A549 (cell line): ENCODE measurements around the gene KSR2. TPM values are rescaled to one million over a fixed set of nuclear protein-coding genes. Genes with fewer than 3 reads are reported as not detected.

Experiments
- ATAC-seq, 2 experiments: fragments of 200-7000 bp in 1 of 2; fragments of >200 bp in 1 of 2; cut with Nextera tagmentation in 1 of 2; cut with Tn5 transposase in 1 of 2; 3 replicates each; pipeline versions ENCODE4 v1.8.0 to v1.9.1; 2018 to 2020; ENCODE audit warnings: mild to moderate bottlenecking in 1 of 2, moderate library complexity in 1 of 2
- CTCF ChIA-PET: fragments of 300-600 bp; sonication (Branson Sonifier 250); formaldehyde crosslinking; extraction: SDS; loops from one replicate; lab custom pipeline; 2021; ENCODE audit warnings: antibody characterized with exemption, inconsistent platforms; lab: Yijun Ruan, JAX
- POLR2A ChIA-PET: fragments of 350-600 bp; formaldehyde crosslinking; extraction: SDS; loops from one replicate; lab custom pipeline; 2021; ENCODE audit warnings: antibody characterized with exemption, inconsistent platforms; lab: Yijun Ruan, JAX
- DNase-seq, 2 experiments: peaks; one replicate each; pipeline versions ENCODE4 v3.0.0 to v3.0.0-alpha.2; 2011 to 2016; ENCODE audit warnings: low read depth in 1 of 2, low spot score in 1 of 2
- FAIRE-seq: peaks from 2 replicates; lab custom pipeline; 2011; peaks lifted over from hg19 to GRCh38; lab: Jason Lieb, UNC
- H3K27ac ChIP-seq, 2 experiments: fragments of >200 bp; sonication (Bioruptor Twin); formaldehyde crosslinking; 3 replicates each; pipeline ENCODE4 v1.5.1; 2016 to 2017
- H3K4me1 ChIP-seq: fragments of >200 bp; sonication (Bioruptor Twin); formaldehyde crosslinking; 3 replicates; pipeline ENCODE4 v1.6.1; 2016
- H3K4me2 ChIP-seq: fragments of >200 bp; sonication (Bioruptor Twin); formaldehyde crosslinking; 3 replicates; pipeline ENCODE4 v1.6.1; 2016
- H3K4me3 ChIP-seq: fragments of >200 bp; sonication (Bioruptor Twin); formaldehyde crosslinking; 3 replicates; pipeline ENCODE4 v1.5.1; 2016
- H3K9me3 ChIP-seq: fragments of >200 bp; sonication (Bioruptor Twin); formaldehyde crosslinking; 3 replicates; pipeline ENCODE4 v1.6.1; 2016
- BHLHE40 ChIP-seq: IDR thresholded peaks from 2 replicates; pipeline ENCODE4 v1.6.1; 2012; ENCODE audit warnings: low read depth, low read length, inconsistent platforms
- CBX8 ChIP-seq: fragments of 200-600 bp; sonication (generic); IDR thresholded peaks from 2 replicates; pipeline ENCODE4 v1.6.1; 2016
- CEBPB ChIP-seq, 2 experiments: fragments of >200 bp in 1 of 2; sonication (Bioruptor Twin) in 1 of 2; formaldehyde crosslinking in 1 of 2; IDR thresholded peaks; 2 replicates each; pipeline ENCODE4 v1.6.1; 2012 to 2016
- CHD4 ChIP-seq: fragments of 200-600 bp; sonication (generic); IDR thresholded peaks from 2 replicates; pipeline ENCODE4 v1.6.1; 2016; ENCODE audit warnings: antibody characterized with exemption, mild to moderate bottlenecking, borderline replicate concordance
- EHF ChIP-seq: fragments of 250-450 bp; sonication (Bioruptor Pico); IDR thresholded peaks from 2 replicates; pipeline ENCODE4 v1.5.0; 2020; ENCODE audit warnings: mild to moderate bottlenecking
- FOXS1 ChIP-seq: fragments of 250-450 bp; sonication (Bioruptor Pico); IDR thresholded peaks from 2 replicates; pipeline ENCODE4 v1.5.0; 2020; ENCODE audit warnings: mild to moderate bottlenecking, moderate library complexity
- HDAC2 ChIP-seq: fragments of 200-600 bp; sonication (generic); IDR thresholded peaks from 2 replicates; pipeline ENCODE4 v1.6.1; 2016
- HEYL ChIP-seq: fragments of 250-450 bp; sonication (Bioruptor Pico); IDR thresholded peaks from 2 replicates; pipeline ENCODE4 v1.8.0; 2021; ENCODE audit warnings: mild to moderate bottlenecking, moderate library complexity
- HOXB13 ChIP-seq: fragments of 250-450 bp; sonication (Bioruptor Pico); IDR thresholded peaks from 2 replicates; pipeline ENCODE4 v1.5.0; 2020; ENCODE audit warnings: low read depth, mild to moderate bottlenecking, moderate library complexity
- JUN ChIP-seq, 2 experiments: fragments of >200 bp; sonication (Bioruptor Twin); formaldehyde crosslinking; IDR thresholded peaks; 2 replicates in 1 of 2; 3 replicates in 1 of 2; pipeline ENCODE4 v1.6.1; 2016 to 2017
- MAFK ChIP-seq: fragments of 450-650 bp; IDR thresholded peaks from 2 replicates; pipeline ENCODE4 v1.6.1; 2014; ENCODE audit not compliant: partially characterized antibody
- MAZ ChIP-seq: fragments of 150-350 bp; IDR thresholded peaks from 2 replicates; pipeline ENCODE4 v1.6.1; 2014; ENCODE audit warnings: antibody characterized with exemption, low read depth, low read length, borderline replicate concordance
- NFE2L2 ChIP-seq: fragments of 150-350 bp; conservative IDR thresholded peaks from 2 replicates; pipeline ENCODE4 v1.6.1; 2014; ENCODE audit warnings: low read length
- NR3C1 ChIP-seq: fragments of >200 bp; sonication (Bioruptor Twin); formaldehyde crosslinking; IDR thresholded peaks from 3 replicates; pipeline ENCODE4 v1.6.1; 2017
- PHF8 ChIP-seq: fragments of 200-600 bp; sonication (generic); IDR thresholded peaks from 2 replicates; pipeline ENCODE4 v1.6.1; 2016; ENCODE audit warnings: low read depth, mild to moderate bottlenecking, antibody characterized with exemption, moderate library complexity, borderline replicate concordance
- POLR2A ChIP-seq: IDR thresholded peaks from 2 replicates; pipeline ENCODE4 v1.6.1; 2012; ENCODE audit warnings: mild to moderate bottlenecking, low read length
- RCOR1 ChIP-seq: fragments of 150-350 bp; IDR thresholded peaks from 2 replicates; pipeline ENCODE4 v1.6.1; 2014; ENCODE audit warnings: antibody characterized with exemption, low read length, low read depth
- SMC3 ChIP-seq: fragments of >200 bp; sonication (Bioruptor Twin); formaldehyde crosslinking; IDR thresholded peaks from 3 replicates; pipeline ENCODE4 v1.6.1; 2018; ENCODE audit warnings: inconsistent platforms
- SREBF2 ChIP-seq: fragments of 450-650 bp; IDR thresholded peaks from 2 replicates; pipeline ENCODE4 v1.6.1; 2014; ENCODE audit warnings: mild to moderate bottlenecking, moderate library complexity
- TFCP2L1 ChIP-seq: fragments of 250-450 bp; sonication (Bioruptor Pico); IDR thresholded peaks from 2 replicates; pipeline ENCODE4 v1.5.0; 2021; ENCODE audit warnings: mild to moderate bottlenecking
- ZC3H11A ChIP-seq: fragments of 450-650 bp; IDR thresholded peaks from 2 replicates; pipeline ENCODE4 v1.6.1; 2014; ENCODE audit warnings: antibody characterized with exemption, mild to moderate bottlenecking
- ZFP36 ChIP-seq: fragments of 450-650 bp; IDR thresholded peaks from 2 replicates; pipeline ENCODE4 v1.6.1; 2014; ENCODE audit warnings: borderline replicate concordance; ENCODE audit not compliant: partially characterized antibody
- ZNF302 ChIP-seq: fragments of 250-450 bp; sonication (Bioruptor Pico); IDR thresholded peaks from 2 replicates; pipeline ENCODE4 v1.9.0; 2021; ENCODE audit warnings: inconsistent platforms, mild to moderate bottlenecking, moderate library complexity
- WGBS: methylation state at CpG from one replicate; pipeline ENCODE4 v1.1.6; 2017; ENCODE audit errors: missing lambda C conversion rate; 5-methylcytosine and 5-hydroxymethylcytosine counted together
- polyA plus RNA-seq, 4 experiments: library from polyadenylated mRNA; depleted of rRNA in 3 of 4; stranded (reverse); fragments of >200 nt; fragmentation: RNase III in 1 of 4; extraction: RNeasy Plus Mini Kit Qiagen cat#74134 plus additional on column Dnase treatment in 1 of 4; gene quantifications; 2 replicates in 3 of 4; 3 replicates in 1 of 4; pipeline ENCODE4 v1.2.3, GENCODE V29; 2011 to 2017
- TF ChIP-seq, protein P1 (sequence below): IDR thresholded peaks from 2 replicates; pipeline ENCODE4 v1.6.1; 2012
- TF ChIP-seq, protein P2 (sequence below): fragments of >200 bp; sonication (Bioruptor Twin); formaldehyde crosslinking; IDR thresholded peaks from 2 replicates; pipeline ENCODE4 v1.6.1; 2016
- TF ChIP-seq, protein P3 (sequence below): fragments of >200 bp; sonication (Bioruptor Twin); formaldehyde crosslinking; IDR thresholded peaks from 3 replicates; pipeline ENCODE4 v1.5.1; 2016

The KSR2 gene
- polyA plus RNA-seq, 2 of the 4 experiments (the other 2 are of a cell fraction) = 0.37 to 1.2 TPM

GRCh38 chr12:117533687-117534086 lies 435.1 kb downstream of the KSR2 start:
- no peak overlapping the region for H3K4me2 ChIP-seq
- FAIRE-seq (no peak), DNase-seq (no peak), ATAC-seq (no peak)
- peaks cover 4% of the 10 kb centered on the region; the same call in 1 of the 3 replicates for H3K9me3 ChIP-seq
- 19% methylated on average over 6 of the region's 6 CpGs for WGBS
- TF ChIP-seq, protein P1, sequence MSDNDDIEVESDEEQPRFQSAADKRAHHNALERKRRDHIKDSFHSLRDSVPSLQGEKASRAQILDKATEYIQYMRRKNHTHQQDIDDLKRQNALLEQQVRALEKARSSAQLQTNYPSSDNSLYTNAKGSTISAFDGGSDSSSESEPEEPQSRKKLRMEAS = no peak
- TF ChIP-seq CEBPB (IDR thresholded peaks at IDR 0.05) = no peak
- TF ChIP-seq POLR2A = no peak
- no peak for TF ChIP-seq TFCP2L1 (CRISPR knock-in tag)
- no peak for TF ChIP-seq ZFP36
- no peak for TF ChIP-seq HOXB13
- TF ChIP-seq SMC3 = no peak
- TF ChIP-seq NR3C1 = no peak
- TF ChIP-seq SREBF2 = no peak
- no peak for TF ChIP-seq ZNF302 (CRISPR knock-in tag)
- no peak for TF ChIP-seq ZC3H11A
- TF ChIP-seq MAFK = no peak
- TF ChIP-seq CHD4 = no peak
- TF ChIP-seq, protein P2, sequence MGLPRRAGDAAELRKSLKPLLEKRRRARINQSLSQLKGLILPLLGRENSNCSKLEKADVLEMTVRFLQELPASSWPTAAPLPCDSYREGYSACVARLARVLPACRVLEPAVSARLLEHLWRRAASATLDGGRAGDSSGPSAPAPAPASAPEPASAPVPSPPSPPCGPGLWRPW = no peak
- H3K4me3 ChIP-seq = no peak overlapping the region
- CTCF ChIA-PET = no interaction called here
- no peak overlapping the region; a peak in 1 of 6 replicates for H3K27ac ChIP-seq
- POLR2A ChIA-PET = no interaction called here
- 0 out of 3 replicates have a peak, but pooled peaks cover 6% of the 10 kb centered on the region for H3K4me1 ChIP-seq

DNA sequence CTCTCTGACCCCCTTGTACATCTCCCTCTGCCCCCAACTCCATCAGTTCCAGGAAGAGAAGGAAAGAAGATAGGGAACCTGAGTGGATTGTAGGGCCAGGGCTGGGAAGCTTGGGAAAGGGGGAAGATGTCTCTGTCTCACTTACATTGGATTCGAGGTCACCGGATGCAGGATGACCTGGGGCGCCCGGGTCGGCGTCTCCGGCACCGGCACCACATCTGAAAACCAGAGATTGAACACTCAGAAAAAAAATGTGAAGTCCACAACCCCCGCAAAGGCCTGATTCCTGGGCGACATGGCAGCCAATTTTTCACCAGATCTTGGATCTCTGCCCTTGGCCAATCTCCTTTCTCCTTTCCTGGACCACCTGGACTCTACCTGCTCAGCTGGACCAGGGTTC lies 438.0 kb downstream of the KSR2 start:
- Histone ChIP-seq H3K9me3 (peaks cover 4% of the 10 kb centered on the region; the same call in 1 of the 3 replicates), H3K4me2 (no peak overlapping the region), H3K4me3 (no peak overlapping the region), H3K4me1 (no peaks in the 10 kb centered on the region), H3K27ac (no peak overlapping the region)
- ATAC-seq (no peak), DNase-seq (no peak), FAIRE-seq (no peak)
- TF ChIP-seq MAFK (no peak), ZFP36 (no peak), HOXB13 (no peak), HEYL (CRISPR knock-in tag) (no peak), NFE2L2 (no peak), HDAC2 (no peak), CHD4 (no peak), SREBF2 (no peak)
- TF ChIP-seq, protein P2 = no peak
- TF ChIP-seq, protein P3, sequence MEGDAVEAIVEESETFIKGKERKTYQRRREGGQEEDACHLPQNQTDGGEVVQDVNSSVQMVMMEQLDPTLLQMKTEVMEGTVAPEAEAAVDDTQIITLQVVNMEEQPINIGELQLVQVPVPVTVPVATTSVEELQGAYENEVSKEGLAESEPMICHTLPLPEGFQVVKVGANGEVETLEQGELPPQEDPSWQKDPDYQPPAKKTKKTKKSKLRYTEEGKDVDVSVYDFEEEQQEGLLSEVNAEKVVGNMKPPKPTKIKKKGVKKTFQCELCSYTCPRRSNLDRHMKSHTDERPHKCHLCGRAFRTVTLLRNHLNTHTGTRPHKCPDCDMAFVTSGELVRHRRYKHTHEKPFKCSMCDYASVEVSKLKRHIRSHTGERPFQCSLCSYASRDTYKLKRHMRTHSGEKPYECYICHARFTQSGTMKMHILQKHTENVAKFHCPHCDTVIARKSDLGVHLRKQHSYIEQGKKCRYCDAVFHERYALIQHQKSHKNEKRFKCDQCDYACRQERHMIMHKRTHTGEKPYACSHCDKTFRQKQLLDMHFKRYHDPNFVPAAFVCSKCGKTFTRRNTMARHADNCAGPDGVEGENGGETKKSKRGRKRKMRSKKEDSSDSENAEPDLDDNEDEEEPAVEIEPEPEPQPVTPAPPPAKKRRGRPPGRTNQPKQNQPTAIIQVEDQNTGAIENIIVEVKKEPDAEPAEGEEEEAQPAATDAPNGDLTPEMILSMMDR = no peak
- TF ChIP-seq, protein P1 = no peak
- CTCF ChIA-PET = interaction anchor here (1.6 kb wide), 2 partner anchors 8 to 163 kb away, joined by 3 to 5 read pairs; no protein-coding TSS in a partner anchor
- 30% methylated on average over 10 of the region's 10 CpGs for WGBS
- POLR2A ChIA-PET = no interaction called here

GRCh38 chr12:117528538-117528937 lies 440.3 kb downstream of the KSR2 start:
- ATAC-seq (no peak), FAIRE-seq (no peak), DNase-seq (no peak)
- Histone ChIP-seq H3K9me3 (peaks cover 4% of the 10 kb centered on the region; the same call in 1 of the 3 replicates), H3K4me1 (no peaks in the 10 kb centered on the region), H3K27ac (no peak overlapping the region), H3K4me2 (no peak overlapping the region), H3K4me3 (no peak overlapping the region)
- CTCF ChIA-PET = no interaction called here
- POLR2A ChIA-PET = no interaction called here
- no peak for TF ChIP-seq EHF (CRISPR knock-in tag)
- no peak for TF ChIP-seq FOXS1 (CRISPR knock-in tag)
- no peak for TF ChIP-seq BHLHE40
- TF ChIP-seq MAZ = no peak
- no peak for TF ChIP-seq JUN (IDR thresholded peaks at IDR 0.05)
- TF ChIP-seq TFCP2L1 (CRISPR knock-in tag) = no peak
- no peak for TF ChIP-seq CBX8
- TF ChIP-seq PHF8 = no peak
- TF ChIP-seq NR3C1 = no peak
- no peak for TF ChIP-seq RCOR1
- WGBS = 73% methylated on average over 7 of the region's 7 CpGs
